Liver (tissue), 9 donors: Measurements from ENCODE around the gene DNAH7. TPM values are rescaled to one million over a fixed set of nuclear protein-coding genes. Genes with fewer than 3 reads are reported as not detected.

Source experiments
- DNase-seq: peaks from one replicate; pipeline ENCODE4 v3.0.0-alpha.2; 2017; ENCODE audit warnings: low spot score
- H3K27ac ChIP-seq, 2 donors: one replicate each; pipeline ENCODE4 v1.7.0; 2013; ENCODE audit warnings: inconsistent platforms in 2 of 2, low read length in 2 of 2, control low read depth in 1 of 2, low read depth in 1 of 2, mild to moderate bottlenecking in 1 of 2
- H3K27me3 ChIP-seq, 4 donors: one replicate each; pipeline versions ENCODE4 v1.6.1 to v1.7.0; 2013; ENCODE audit warnings: low read length in 3 of 4, inconsistent platforms in 1 of 4, mild to moderate bottlenecking in 1 of 4, moderate library complexity in 1 of 4; ENCODE audit not compliant: control insufficient read depth in 4 of 4, insufficient read depth in 4 of 4
- H3K36me3 ChIP-seq, 4 donors: one replicate each; pipeline versions ENCODE4 v1.6.1 to v1.7.0; 2013; ENCODE audit warnings: low read length in 3 of 4, mild to moderate bottlenecking in 3 of 4, low read depth in 1 of 4, moderate library complexity in 1 of 4; ENCODE audit not compliant: control insufficient read depth in 4 of 4, insufficient read depth in 3 of 4
- H3K4me1 ChIP-seq, 4 donors: one replicate each; pipeline versions ENCODE4 v1.6.1 to v1.7.0; 2013; ENCODE audit warnings: low read length in 3 of 4, mild to moderate bottlenecking in 3 of 4, moderate library complexity in 1 of 4; ENCODE audit not compliant: control insufficient read depth in 4 of 4, insufficient read depth in 4 of 4
- H3K4me3 ChIP-seq, 3 donors: one replicate each; pipeline versions ENCODE4 v1.6.1 to v1.7.0; 2013; ENCODE audit warnings: low read length in 3 of 3, control low read depth in 1 of 3, low read depth in 1 of 3, mild to moderate bottlenecking in 1 of 3
- H3K9ac ChIP-seq, 2 donors: one replicate each; pipeline ENCODE4 v1.7.0; 2013; ENCODE audit warnings: low read length in 2 of 2, mild to moderate bottlenecking in 2 of 2, moderate library complexity in 2 of 2, control low read depth in 1 of 2, low read depth in 1 of 2
- H3K9me3 ChIP-seq, 4 donors: one replicate each; pipeline versions ENCODE4 v1.6.1 to v1.7.0; 2013; ENCODE audit warnings: low read length in 3 of 4; ENCODE audit not compliant: control insufficient read depth in 4 of 4
- ATF3 ChIP-seq: IDR thresholded peaks from 2 replicates; pipeline ENCODE4 v1.6.1; 2016; ENCODE audit warnings: antibody characterized with exemption
- CTCF ChIP-seq: fragments of 150-350 bp; IDR thresholded peaks from 2 replicates; pipeline ENCODE4 v1.5.1; 2017; ENCODE audit warnings: improper control_type of control experiment, low read depth, low read length; ENCODE audit not compliant: missing input control
- EGR1 ChIP-seq, 2 donors: IDR thresholded peaks; 2 replicates each; pipeline ENCODE4 v1.6.1; 2016 to 2018; ENCODE audit warnings: antibody characterized with exemption in 2 of 2, low read depth in 2 of 2
- FOXA1 ChIP-seq: IDR thresholded peaks from 2 replicates; pipeline ENCODE4 v1.6.1; 2016; ENCODE audit warnings: antibody characterized with exemption
- FOXA2 ChIP-seq: IDR thresholded peaks from 2 replicates; pipeline ENCODE4 v1.6.1; 2016; ENCODE audit warnings: antibody characterized with exemption
- GABPA ChIP-seq, 2 donors: IDR thresholded peaks in 1 of 2; conservative IDR thresholded peaks in 1 of 2; 2 replicates each; pipeline ENCODE4 v1.6.1; 2016; ENCODE audit warnings: antibody characterized with exemption in 2 of 2, mild to moderate bottlenecking in 1 of 2, moderate library complexity in 1 of 2
- HNF4A ChIP-seq, 2 donors: conservative IDR thresholded peaks; 2 replicates each; pipeline ENCODE4 v1.6.1; 2016; ENCODE audit warnings: antibody characterized with exemption in 2 of 2, mild to moderate bottlenecking in 2 of 2
- HNF4G ChIP-seq: IDR thresholded peaks from 2 replicates; pipeline ENCODE4 v1.6.1; 2016; ENCODE audit warnings: antibody characterized with exemption
- JUND ChIP-seq, 2 donors: IDR thresholded peaks; 2 replicates each; pipeline ENCODE4 v1.6.1; 2016; ENCODE audit warnings: antibody characterized with exemption in 2 of 2
- MAX ChIP-seq: IDR thresholded peaks from 2 replicates; pipeline ENCODE4 v1.6.1; 2016; ENCODE audit warnings: antibody characterized with exemption
- NR2F2 ChIP-seq: IDR thresholded peaks from 2 replicates; pipeline ENCODE4 v1.6.1; 2016; ENCODE audit warnings: antibody characterized with exemption
- RAD21 ChIP-seq, 2 donors: IDR thresholded peaks; 2 replicates each; pipeline ENCODE4 v1.6.1; 2016; ENCODE audit warnings: antibody characterized with exemption in 2 of 2, mild to moderate bottlenecking in 2 of 2
- RXRA ChIP-seq, 2 donors: IDR thresholded peaks; 2 replicates each; pipeline ENCODE4 v1.6.1; 2017 to 2018; ENCODE audit warnings: antibody characterized with exemption in 2 of 2, mild to moderate bottlenecking in 1 of 2
- SP1 ChIP-seq: IDR thresholded peaks from 2 replicates; pipeline ENCODE4 v1.6.1; 2018; ENCODE audit warnings: antibody characterized with exemption, mild to moderate bottlenecking
- TAF1 ChIP-seq: conservative IDR thresholded peaks from 2 replicates; pipeline ENCODE4 v1.6.1; 2016; ENCODE audit warnings: antibody characterized with exemption, mild to moderate bottlenecking
- YY1 ChIP-seq: IDR thresholded peaks from 2 replicates; pipeline ENCODE4 v1.6.1; 2016; ENCODE audit warnings: antibody characterized with exemption, mild to moderate bottlenecking
- ZBTB33 ChIP-seq: IDR thresholded peaks from 2 replicates; pipeline ENCODE4 v1.6.1; 2016; ENCODE audit warnings: antibody characterized with exemption
- WGBS: extraction: QIAGEN DNeasy Blood & Tissue Kit; methylation state at CpG from one replicate; pipeline ENCODE4 v1.1.7; 2013; 5-methylcytosine and 5-hydroxymethylcytosine counted together
- polyA plus RNA-seq, 2 donors: library from polyadenylated mRNA; stranded (reverse) in 1 of 2; unstranded in 1 of 2; fragments of 200-250 nt in 1 of 2; fragments of >200 nt in 1 of 2; fragmentation: Nextera tagmentation in 1 of 2; extraction: Ambion mirVana in 1 of 2; gene quantifications; one replicate each; pipeline versions ENCODE4 v1.2.1 to v1.2.3, GENCODE V29; 2013 to 2015
- total RNA-seq, 2 donors: library from RNA; depleted of rRNA; stranded (reverse); fragments of >200 nt; gene quantifications; one replicate each; pipeline ENCODE4 v1.2.3, GENCODE V29; 2014
- TF ChIP-seq, protein P1 (sequence below): IDR thresholded peaks from 2 replicates; pipeline ENCODE4 v1.6.1; 2016; ENCODE audit warnings: antibody characterized with exemption, mild to moderate bottlenecking
- donor health status: healthy.
- donor health status: healthy.
- donor health status: healthy.
- donor health status: healthy.
- donor health status: healthy.

DNAH7 gene
- total and polyA plus RNA-seq, 4 donors = under 0.01 to 0.50 (median 0.07) TPM

- DNase-seq = no peak
- no peak overlapping the region for H3K27ac ChIP-seq
- H3K9me3 ChIP-seq = no peaks in the 10 kb centered on the region
- H3K36me3 ChIP-seq = no peaks in the 10 kb centered on the region
- no peaks in the 10 kb centered on the region for H3K4me1 ChIP-seq
- H3K4me3 ChIP-seq = no peak overlapping the region
- H3K9ac ChIP-seq = no peak overlapping the region
- TF ChIP-seq, protein P1, sequence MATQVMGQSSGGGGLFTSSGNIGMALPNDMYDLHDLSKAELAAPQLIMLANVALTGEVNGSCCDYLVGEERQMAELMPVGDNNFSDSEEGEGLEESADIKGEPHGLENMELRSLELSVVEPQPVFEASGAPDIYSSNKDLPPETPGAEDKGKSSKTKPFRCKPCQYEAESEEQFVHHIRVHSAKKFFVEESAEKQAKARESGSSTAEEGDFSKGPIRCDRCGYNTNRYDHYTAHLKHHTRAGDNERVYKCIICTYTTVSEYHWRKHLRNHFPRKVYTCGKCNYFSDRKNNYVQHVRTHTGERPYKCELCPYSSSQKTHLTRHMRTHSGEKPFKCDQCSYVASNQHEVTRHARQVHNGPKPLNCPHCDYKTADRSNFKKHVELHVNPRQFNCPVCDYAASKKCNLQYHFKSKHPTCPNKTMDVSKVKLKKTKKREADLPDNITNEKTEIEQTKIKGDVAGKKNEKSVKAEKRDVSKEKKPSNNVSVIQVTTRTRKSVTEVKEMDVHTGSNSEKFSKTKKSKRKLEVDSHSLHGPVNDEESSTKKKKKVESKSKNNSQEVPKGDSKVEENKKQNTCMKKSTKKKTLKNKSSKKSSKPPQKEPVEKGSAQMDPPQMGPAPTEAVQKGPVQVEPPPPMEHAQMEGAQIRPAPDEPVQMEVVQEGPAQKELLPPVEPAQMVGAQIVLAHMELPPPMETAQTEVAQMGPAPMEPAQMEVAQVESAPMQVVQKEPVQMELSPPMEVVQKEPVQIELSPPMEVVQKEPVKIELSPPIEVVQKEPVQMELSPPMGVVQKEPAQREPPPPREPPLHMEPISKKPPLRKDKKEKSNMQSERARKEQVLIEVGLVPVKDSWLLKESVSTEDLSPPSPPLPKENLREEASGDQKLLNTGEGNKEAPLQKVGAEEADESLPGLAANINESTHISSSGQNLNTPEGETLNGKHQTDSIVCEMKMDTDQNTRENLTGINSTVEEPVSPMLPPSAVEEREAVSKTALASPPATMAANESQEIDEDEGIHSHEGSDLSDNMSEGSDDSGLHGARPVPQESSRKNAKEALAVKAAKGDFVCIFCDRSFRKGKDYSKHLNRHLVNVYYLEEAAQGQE = no peak
- no peak for TF ChIP-seq EGR1 (IDR thresholded peaks at IDR 0.05; ENCODE audit: low read depth in 2 of 2)
- no peak for TF ChIP-seq MAX
- TF ChIP-seq RXRA (IDR thresholded peaks at IDR 0.05) = no peak
- no peak for TF ChIP-seq ATF3
- TF ChIP-seq RAD21 (IDR thresholded peaks at IDR 0.05) = no peak
- TF ChIP-seq HNF4G = no peak
- TF ChIP-seq CTCF = no peak
- no peak for TF ChIP-seq YY1
- TF ChIP-seq FOXA2 = no peak
- no peak for TF ChIP-seq ZBTB33
- TF ChIP-seq FOXA1 = no peak
- no peak for TF ChIP-seq JUND (IDR thresholded peaks at IDR 0.05)
- no peak for TF ChIP-seq TAF1
- TF ChIP-seq GABPA (IDR thresholded peaks at IDR 0.05 in 1 of 2, conservative IDR thresholded peaks at IDR 0.05 in 1 of 2) = no peak
- TF ChIP-seq SP1 = no peak
- no peak for TF ChIP-seq NR2F2
- no peak for TF ChIP-seq HNF4A (conservative IDR thresholded peaks at IDR 0.05)
- H3K27me3 ChIP-seq = no peaks in the 10 kb centered on the region
- WGBS = 55% methylated on average over 3 of the region's 3 CpGs
These were observed 255.2 kb downstream of the DNAH7 start for GRCh38 chr2:195813421-195813820.
